LNCaP clone FGC (cell line): ENCODE results near the gene ADK.

Source experiments
- DNase-seq: peaks from one replicate; pipeline ENCODE4 v3.0.0-alpha.2; 2011; ENCODE audit warnings: low read depth
- H3K4me3 ChIP-seq: 2 replicates; pipeline ENCODE4 v1.5.1; 2011; ENCODE audit warnings: mild to moderate bottlenecking, low read depth, low read length, control low read depth
- TF ChIP-seq, protein P1 (sequence below): IDR thresholded peaks from 2 replicates; pipeline ENCODE4 v1.5.1; 2012; ENCODE audit warnings: mild to moderate bottlenecking; ENCODE audit not compliant: control insufficient read depth, insufficient read depth; ENCODE audit errors: extremely low read depth

ADK gene

DNA sequence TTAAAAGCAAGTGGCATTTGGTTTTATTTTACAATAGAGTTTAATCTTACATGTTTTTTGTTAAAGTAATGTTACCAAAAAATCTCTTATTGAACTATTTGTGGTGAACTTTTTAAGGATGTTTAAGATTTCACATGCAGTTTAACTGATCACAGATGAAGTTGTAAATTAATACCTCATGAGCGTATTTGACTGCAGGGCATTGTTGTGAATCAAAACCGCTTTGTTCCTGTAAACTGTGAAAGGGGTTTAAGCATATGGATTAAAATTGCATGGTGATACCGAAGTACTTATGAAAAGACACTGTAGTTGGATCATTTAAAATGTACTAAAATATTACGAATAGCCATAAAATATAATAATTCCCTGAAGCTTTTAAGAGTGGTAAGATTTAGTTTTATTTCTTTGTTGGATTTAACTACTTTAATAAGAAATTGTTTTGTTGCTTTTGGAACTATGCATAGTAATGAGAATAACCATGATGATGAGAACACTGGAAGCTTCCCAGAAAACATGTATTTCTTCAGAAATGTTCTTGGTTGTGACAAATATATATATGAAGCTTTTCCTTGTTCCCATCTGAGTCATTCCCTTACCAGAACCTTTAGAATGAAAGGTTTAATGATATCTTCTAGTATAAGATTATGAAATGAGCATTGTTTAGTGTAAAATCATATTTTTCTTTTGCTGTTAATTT is 131.3 kb downstream of the ADK start:
- H3K4me3 ChIP-seq, result no peak overlapping the region
- DNase-seq, result no peak
- TF ChIP-seq, protein P1, sequence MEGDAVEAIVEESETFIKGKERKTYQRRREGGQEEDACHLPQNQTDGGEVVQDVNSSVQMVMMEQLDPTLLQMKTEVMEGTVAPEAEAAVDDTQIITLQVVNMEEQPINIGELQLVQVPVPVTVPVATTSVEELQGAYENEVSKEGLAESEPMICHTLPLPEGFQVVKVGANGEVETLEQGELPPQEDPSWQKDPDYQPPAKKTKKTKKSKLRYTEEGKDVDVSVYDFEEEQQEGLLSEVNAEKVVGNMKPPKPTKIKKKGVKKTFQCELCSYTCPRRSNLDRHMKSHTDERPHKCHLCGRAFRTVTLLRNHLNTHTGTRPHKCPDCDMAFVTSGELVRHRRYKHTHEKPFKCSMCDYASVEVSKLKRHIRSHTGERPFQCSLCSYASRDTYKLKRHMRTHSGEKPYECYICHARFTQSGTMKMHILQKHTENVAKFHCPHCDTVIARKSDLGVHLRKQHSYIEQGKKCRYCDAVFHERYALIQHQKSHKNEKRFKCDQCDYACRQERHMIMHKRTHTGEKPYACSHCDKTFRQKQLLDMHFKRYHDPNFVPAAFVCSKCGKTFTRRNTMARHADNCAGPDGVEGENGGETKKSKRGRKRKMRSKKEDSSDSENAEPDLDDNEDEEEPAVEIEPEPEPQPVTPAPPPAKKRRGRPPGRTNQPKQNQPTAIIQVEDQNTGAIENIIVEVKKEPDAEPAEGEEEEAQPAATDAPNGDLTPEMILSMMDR, result no peak

DNA sequence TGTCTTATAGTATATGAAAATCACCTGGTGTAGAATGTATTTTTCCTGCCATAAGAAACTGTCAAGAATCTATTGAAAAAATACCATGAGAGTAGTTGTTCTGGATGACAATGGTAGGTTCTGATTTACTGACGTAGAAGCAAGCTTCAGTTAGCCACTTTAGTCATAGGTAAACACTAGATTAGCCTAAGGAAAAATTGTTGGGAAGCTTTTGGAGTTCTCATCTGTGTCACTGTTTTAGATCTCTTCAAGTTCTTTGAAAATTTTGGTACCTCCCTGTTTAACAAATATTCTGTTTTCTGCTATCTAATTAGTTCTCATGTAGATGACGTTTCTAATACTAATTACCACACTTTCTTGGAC is 131.8 kb downstream of the ADK start:
- no peak overlapping the region for H3K4me3 ChIP-seq
- no peak for DNase-seq
- TF ChIP-seq, protein P1, result no peak

GRCh38 chr10:74289188-74289587 is 138.2 kb downstream of the ADK start:
- TF ChIP-seq, protein P1, result no peak
- no peak overlapping the region for H3K4me3 ChIP-seq
- DNase-seq, result no peak

DNA sequence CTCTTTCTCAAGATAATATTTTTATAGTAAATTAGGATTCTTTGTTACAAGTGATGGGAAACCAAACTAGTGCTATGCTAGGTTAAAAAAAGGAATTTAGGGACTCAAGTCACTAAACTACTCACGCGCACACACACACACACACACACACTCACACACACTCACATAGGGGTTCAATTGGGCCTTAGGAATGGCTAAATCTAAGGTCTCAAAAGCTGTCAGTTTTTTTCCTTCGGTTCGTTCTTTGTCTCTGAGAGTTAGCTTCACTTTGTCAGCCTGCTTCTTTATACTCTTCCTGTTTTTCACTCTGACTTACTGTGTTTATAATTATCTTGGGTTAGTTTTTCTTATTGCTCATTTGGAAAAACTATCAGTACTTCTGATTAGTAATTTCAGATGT is 138.9 kb downstream of the ADK start:
- TF ChIP-seq, protein P1, result no peak
- no peak overlapping the region for H3K4me3 ChIP-seq
- no peak for DNase-seq

DNA sequence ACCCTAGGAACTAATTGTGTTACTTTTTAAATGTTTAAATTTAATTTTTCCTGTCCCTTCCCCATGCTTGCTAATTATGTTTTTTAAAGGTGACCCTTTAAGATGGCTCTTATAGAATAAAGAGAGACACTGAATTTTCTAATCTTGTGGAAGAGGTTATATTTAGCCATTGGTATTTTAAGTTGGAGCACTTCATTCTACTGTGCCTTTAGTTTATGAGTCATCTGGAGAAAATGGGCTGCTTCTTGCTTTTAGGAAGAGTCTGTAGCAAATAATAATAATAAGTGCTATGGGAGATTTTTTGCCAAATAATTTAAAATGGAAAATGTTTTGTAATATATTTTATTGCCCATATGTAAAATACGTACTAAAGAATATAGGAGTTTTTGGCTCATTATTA is 139.7 kb downstream of the ADK start:
- no peak overlapping the region for H3K4me3 ChIP-seq
- DNase-seq, result no peak
- TF ChIP-seq, protein P1, result no peak

DNA sequence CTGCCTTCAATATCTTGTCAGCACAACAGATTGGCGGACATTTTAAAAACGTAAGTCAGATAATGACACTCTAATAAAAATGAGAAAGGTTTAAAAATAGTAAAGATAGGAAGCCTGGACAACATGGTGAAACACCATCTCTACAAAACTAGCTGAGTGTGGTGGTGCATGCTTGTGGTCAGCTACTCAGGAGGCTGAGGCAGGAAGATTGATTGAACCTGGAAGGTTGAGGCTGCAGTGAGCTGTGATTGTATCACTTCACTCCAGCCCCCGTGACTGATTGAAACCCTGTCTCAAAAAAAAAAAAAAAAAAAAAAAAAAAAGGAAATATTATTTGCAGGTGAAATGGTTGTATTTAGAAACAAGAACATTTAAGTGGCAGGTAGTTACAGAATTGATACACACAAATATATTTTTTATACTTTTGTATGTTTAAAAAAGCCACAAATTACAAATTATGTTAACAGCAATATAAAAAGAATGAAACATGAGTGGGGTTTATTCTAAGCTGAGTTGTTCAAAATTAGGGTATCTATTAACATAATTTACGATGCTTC is 141.9 kb downstream of the ADK start:
- DNase-seq, result no peak
- H3K4me3 ChIP-seq, result no peak overlapping the region
- TF ChIP-seq, protein P1, result no peak
